K562 (cell line): ENCODE measurements around the gene CDCA7. TPM values are rescaled to one million over a fixed set of nuclear protein-coding genes. Genes with fewer than 3 reads are reported as not detected.

ENCODE experiments used
- ATF7 ChIP-seq: fragments of 450-650 bp; IDR thresholded peaks from 2 replicates; pipeline ENCODE4 v1.7.1; 2014; ENCODE audit warnings: mild to moderate bottlenecking, moderate library complexity
- CBFA2T2 ChIP-seq: fragments of 450-650 bp; conservative IDR thresholded peaks from 2 replicates; pipeline ENCODE4 v1.6.1; 2017; ENCODE audit warnings: mild to moderate bottlenecking
- CTCF ChIP-seq, 3 experiments: IDR thresholded peaks in 2 of 3; conservative IDR thresholded peaks in 1 of 3; 2 replicates each; pipeline ENCODE4 v1.5.1; 2011 to 2012; ENCODE audit warnings: low read length in 3 of 3, mild to moderate bottlenecking in 3 of 3, control low read depth in 2 of 3, improper control_type of control experiment in 1 of 3, inconsistent platforms in 1 of 3, low read depth in 1 of 3, mixed read lengths in 1 of 3, moderate library complexity in 1 of 3; ENCODE audit not compliant: insufficient read depth in 2 of 3
- FOXK2 ChIP-seq, 2 experiments: fragments of 450-650 bp; IDR thresholded peaks in 1 of 2; conservative IDR thresholded peaks in 1 of 2; 2 replicates each; pipeline ENCODE4 v1.6.1; 2016; ENCODE audit warnings: low read depth in 2 of 2, mild to moderate bottlenecking in 1 of 2
- GTF3C2 ChIP-seq: IDR thresholded peaks from 3 replicates; pipeline ENCODE4 v1.6.1; 2011; ENCODE audit warnings: borderline replicate concordance, mild to moderate bottlenecking, moderate library complexity; ENCODE audit not compliant: insufficient read length; ENCODE audit errors: extremely low read depth
- HNRNPH1 ChIP-seq: fragments of 200-400 bp; formaldehyde crosslinking; optimal IDR thresholded peaks from 2 replicates; pipeline ENCODE3; 2017; ENCODE audit warnings: low read depth, mild to moderate bottlenecking, low read length, moderate library complexity
- MAX ChIP-seq: sonication (generic); formaldehyde crosslinking; IDR thresholded peaks from 2 replicates; pipeline ENCODE4 v1.9.0; 2022; ENCODE audit warnings: mild to moderate bottlenecking, missing genetic modification reagents
- MEF2D ChIP-seq: conservative IDR thresholded peaks from 2 replicates; pipeline ENCODE4 v1.6.1; 2016; ENCODE audit warnings: low read depth, missing genetic modification characterization, missing compliant biosample characterization
- MLX ChIP-seq, 2 experiments: fragments of 450-650 bp in 1 of 2; sonication (generic) in 1 of 2; formaldehyde crosslinking; conservative IDR thresholded peaks; 2 replicates each; pipeline versions ENCODE4 v1.4.0 to v1.8.1; 2020 to 2022; ENCODE audit warnings: mild to moderate bottlenecking in 1 of 2, missing genetic modification reagents in 1 of 2
- NFATC3 ChIP-seq: fragments of 450-650 bp; IDR thresholded peaks from 2 replicates; pipeline ENCODE4 v1.6.1; 2017; ENCODE audit warnings: mild to moderate bottlenecking
- POLR3G ChIP-seq: IDR thresholded peaks from 2 replicates; pipeline ENCODE4 v1.6.1; 2011; ENCODE audit not compliant: insufficient read length, insufficient replicate concordance; ENCODE audit errors: extremely low read depth
- PTBP1 ChIP-seq: fragments of 200-400 bp; formaldehyde crosslinking; IDR thresholded peaks from 2 replicates; pipeline ENCODE4 v1.6.1; 2017; ENCODE audit warnings: low read depth, low read length
- PYGO2 ChIP-seq: fragments of 450-650 bp; IDR thresholded peaks from 2 replicates; pipeline ENCODE4 v1.6.1; 2016; ENCODE audit warnings: mild to moderate bottlenecking, missing genetic modification characterization, moderate library complexity, missing compliant biosample characterization
- SMAD4 ChIP-seq: fragments of 250-450 bp; sonication (Bioruptor Pico); conservative IDR thresholded peaks from 2 replicates; pipeline ENCODE4 v1.8.0; 2021; ENCODE audit warnings: inconsistent platforms, mild to moderate bottlenecking, moderate library complexity
- TCF3 ChIP-seq: sonication (generic); formaldehyde crosslinking; IDR thresholded peaks from 2 replicates; pipeline ENCODE4 v1.4.0; 2020; ENCODE audit warnings: mild to moderate bottlenecking, missing genetic modification reagents
- TEAD1 ChIP-seq, 2 experiments: fragments of 450-650 bp in 1 of 2; sonication (generic) in 1 of 2; formaldehyde crosslinking; IDR thresholded peaks; 2 replicates each; pipeline versions ENCODE4 v1.4.0 to v1.8.0; 2020 to 2022; ENCODE audit warnings: mild to moderate bottlenecking in 2 of 2, missing genetic modification reagents in 1 of 2
- U2AF2 ChIP-seq: fragments of 200-400 bp; formaldehyde crosslinking; optimal IDR thresholded peaks from 2 replicates; pipeline ENCODE3; 2017; ENCODE audit warnings: low read depth, mild to moderate bottlenecking, low read length
- ZNF3 ChIP-seq: fragments of 250-450 bp; sonication (Bioruptor Pico); IDR thresholded peaks from 2 replicates; pipeline ENCODE4 v1.5.0; 2021; ENCODE audit warnings: mild to moderate bottlenecking, moderate library complexity
- ZNF655 ChIP-seq: fragments of 250-450 bp; sonication (Bioruptor Pico); IDR thresholded peaks from 2 replicates; pipeline ENCODE4 v1.5.0; 2021
- polyA plus RNA-seq, 8 experiments: library from polyadenylated mRNA; depleted of rRNA in 4 of 8; stranded (reverse) in 5 of 8; unstranded in 3 of 8; fragments of >200 nt; fragmentation: Nextera tagmentation in 2 of 8; fragmentation: Illumina TruSeq in 1 of 8; extraction: Ambion mirVana in 2 of 8; extraction: Trizol in 1 of 8; gene quantifications; 2 replicates each; pipeline versions ENCODE4 v1.2.1 to v1.2.3, GENCODE V29; 2011 to 2014; ENCODE audit warnings: inconsistent platforms in 1 of 8, missing spikeins in 1 of 8
- total RNA-seq, 7 experiments: library from RNA; depleted of rRNA in 6 of 7; stranded (reverse); fragments of >200 nt in 6 of 7; fragmentation: Illumina TruSeq in 2 of 7; extraction: Trizol in 2 of 7; gene quantifications; 2 replicates each; pipeline versions ENCODE4 v1.2.1 to v1.2.3, GENCODE V29; 2011 to 2021; ENCODE audit warnings: low replicate concordance in 1 of 7

The CDCA7 gene
- total and polyA plus RNA-seq, 9 of the 15 experiments (the other 6 are each of a cell fraction or from before 2014, with no cell fraction given): 28.5 to 122 (median 51.0) TPM

- TF ChIP-seq CTCF (IDR thresholded peaks at IDR 0.05 in 2 of 3, conservative IDR thresholded peaks at IDR 0.05 in 1 of 3; ENCODE audit: insufficient read depth in 2 of 3, low read depth in 1 of 3, low read length in 3 of 3) (peak in 2 of 3 experiments; percentile 4 to 19; a peak in 2 of 6 replicates), PTBP1 (no peak), TEAD1 (CRISPR knock-in tag; IDR thresholded peaks at IDR 0.05) (peak in 1 of 2 experiments; percentile 86; a peak in 1 of 4 replicates), POLR3G (no peak), NFATC3 (0 out of 2 replicates have a peak, but pooled peaks have one; percentile 33), MLX (CRISPR knock-in tag; conservative IDR thresholded peaks at IDR 0.05) (peak in 1 of 2 experiments; percentile 97; a peak in 2 of 4 replicates), TCF3 (CRISPR knock-in tag) (no peak), MEF2D (no peak), MAX (peak; percentile 95), U2AF2 (no peak), HNRNPH1 (no peak), ZNF655 (CRISPR knock-in tag) (no peak), CBFA2T2 (no peak), SMAD4 (CRISPR knock-in tag) (peak; percentile 79), FOXK2 (conservative IDR thresholded peaks at IDR 0.05 in 1 of 2, IDR thresholded peaks at IDR 0.05 in 1 of 2; ENCODE audit: low read depth in 2 of 2) (peak in 1 of 2 experiments; percentile 88; a peak in 2 of 4 replicates), ZNF3 (no peak), PYGO2 (no peak), GTF3C2 (no peak), ATF7 (peak; percentile 89)
Measured at GRCh38 chr2:173354582-173355131, at the start of gene CDCA7 (continued).
